SK-N-SH (cell line): ENCODE measurements around the gene CSRNP3.

Experiments used
- GABPA ChIP-seq: IDR thresholded peaks from 2 replicates; pipeline ENCODE4 v1.4.0; 2012; ENCODE audit warnings: low read depth, mild to moderate bottlenecking
- NRF1 ChIP-seq: IDR thresholded peaks from 2 replicates; pipeline ENCODE4 v1.6.1; 2012; ENCODE audit warnings: low read depth, mild to moderate bottlenecking, low read length
- POLR2AphosphoS5 ChIP-seq: IDR thresholded peaks from 2 replicates; pipeline ENCODE4 v1.6.1; 2012; ENCODE audit warnings: low read depth, low read length
- RXRA ChIP-seq: IDR thresholded peaks from 2 replicates; pipeline ENCODE4 v1.4.0; 2012; ENCODE audit warnings: low read depth, mild to moderate bottlenecking, borderline replicate concordance
- TCF12 ChIP-seq: IDR thresholded peaks from 2 replicates; pipeline ENCODE4 v1.4.0; 2012
- YY1 ChIP-seq: IDR thresholded peaks from 2 replicates; pipeline ENCODE4 v1.4.0; 2012; ENCODE audit warnings: low read depth, mild to moderate bottlenecking
- TF ChIP-seq, protein P1 (sequence below): fragments of 200-600 bp; sonication (generic); IDR thresholded peaks from 2 replicates; pipeline ENCODE4 v1.6.1; 2017; ENCODE audit warnings: antibody characterized with exemption, mild to moderate bottlenecking, moderate library complexity
- TF ChIP-seq, protein P2 (sequence below): fragments of 150-350 bp; IDR thresholded peaks from 2 replicates; pipeline ENCODE4 v1.6.1; 2017; ENCODE audit warnings: antibody characterized with exemption, low read length, low read depth, borderline replicate concordance
- TF ChIP-seq, protein P3 (sequence below): IDR thresholded peaks from 2 replicates; pipeline ENCODE4 v1.6.1; 2012; ENCODE audit warnings: mild to moderate bottlenecking, low read depth, low read length, moderate library complexity

DNA sequence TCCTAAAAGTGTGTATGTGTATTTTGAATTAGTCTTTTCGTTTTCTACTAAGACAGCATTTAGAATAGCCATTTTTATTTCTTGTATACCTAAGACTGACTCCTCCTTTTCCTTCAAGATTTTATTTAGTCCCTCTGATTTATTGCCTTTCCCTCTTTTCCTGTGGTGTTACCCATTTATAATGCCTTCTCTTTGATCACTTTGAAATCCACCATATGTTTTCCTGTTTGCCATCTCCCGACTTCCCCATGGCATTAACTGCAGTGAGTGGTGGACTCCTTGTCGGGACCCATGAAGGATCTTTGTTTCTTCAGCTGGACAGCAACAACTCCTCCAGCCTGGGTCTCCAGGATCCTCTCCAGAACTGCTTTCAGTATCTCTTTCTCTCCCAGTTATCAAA is 160.7 kb downstream of the CSRNP3 start:
- TF ChIP-seq, protein P1, sequence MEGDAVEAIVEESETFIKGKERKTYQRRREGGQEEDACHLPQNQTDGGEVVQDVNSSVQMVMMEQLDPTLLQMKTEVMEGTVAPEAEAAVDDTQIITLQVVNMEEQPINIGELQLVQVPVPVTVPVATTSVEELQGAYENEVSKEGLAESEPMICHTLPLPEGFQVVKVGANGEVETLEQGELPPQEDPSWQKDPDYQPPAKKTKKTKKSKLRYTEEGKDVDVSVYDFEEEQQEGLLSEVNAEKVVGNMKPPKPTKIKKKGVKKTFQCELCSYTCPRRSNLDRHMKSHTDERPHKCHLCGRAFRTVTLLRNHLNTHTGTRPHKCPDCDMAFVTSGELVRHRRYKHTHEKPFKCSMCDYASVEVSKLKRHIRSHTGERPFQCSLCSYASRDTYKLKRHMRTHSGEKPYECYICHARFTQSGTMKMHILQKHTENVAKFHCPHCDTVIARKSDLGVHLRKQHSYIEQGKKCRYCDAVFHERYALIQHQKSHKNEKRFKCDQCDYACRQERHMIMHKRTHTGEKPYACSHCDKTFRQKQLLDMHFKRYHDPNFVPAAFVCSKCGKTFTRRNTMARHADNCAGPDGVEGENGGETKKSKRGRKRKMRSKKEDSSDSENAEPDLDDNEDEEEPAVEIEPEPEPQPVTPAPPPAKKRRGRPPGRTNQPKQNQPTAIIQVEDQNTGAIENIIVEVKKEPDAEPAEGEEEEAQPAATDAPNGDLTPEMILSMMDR, result no peak
- TF ChIP-seq YY1, result no peak
- no peak for TF ChIP-seq POLR2AphosphoS5
- no peak for TF ChIP-seq TCF12
- TF ChIP-seq, protein P2, sequence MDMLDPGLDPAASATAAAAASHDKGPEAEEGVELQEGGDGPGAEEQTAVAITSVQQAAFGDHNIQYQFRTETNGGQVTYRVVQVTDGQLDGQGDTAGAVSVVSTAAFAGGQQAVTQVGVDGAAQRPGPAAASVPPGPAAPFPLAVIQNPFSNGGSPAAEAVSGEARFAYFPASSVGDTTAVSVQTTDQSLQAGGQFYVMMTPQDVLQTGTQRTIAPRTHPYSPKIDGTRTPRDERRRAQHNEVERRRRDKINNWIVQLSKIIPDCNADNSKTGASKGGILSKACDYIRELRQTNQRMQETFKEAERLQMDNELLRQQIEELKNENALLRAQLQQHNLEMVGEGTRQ, result no peak
- TF ChIP-seq, protein P3, sequence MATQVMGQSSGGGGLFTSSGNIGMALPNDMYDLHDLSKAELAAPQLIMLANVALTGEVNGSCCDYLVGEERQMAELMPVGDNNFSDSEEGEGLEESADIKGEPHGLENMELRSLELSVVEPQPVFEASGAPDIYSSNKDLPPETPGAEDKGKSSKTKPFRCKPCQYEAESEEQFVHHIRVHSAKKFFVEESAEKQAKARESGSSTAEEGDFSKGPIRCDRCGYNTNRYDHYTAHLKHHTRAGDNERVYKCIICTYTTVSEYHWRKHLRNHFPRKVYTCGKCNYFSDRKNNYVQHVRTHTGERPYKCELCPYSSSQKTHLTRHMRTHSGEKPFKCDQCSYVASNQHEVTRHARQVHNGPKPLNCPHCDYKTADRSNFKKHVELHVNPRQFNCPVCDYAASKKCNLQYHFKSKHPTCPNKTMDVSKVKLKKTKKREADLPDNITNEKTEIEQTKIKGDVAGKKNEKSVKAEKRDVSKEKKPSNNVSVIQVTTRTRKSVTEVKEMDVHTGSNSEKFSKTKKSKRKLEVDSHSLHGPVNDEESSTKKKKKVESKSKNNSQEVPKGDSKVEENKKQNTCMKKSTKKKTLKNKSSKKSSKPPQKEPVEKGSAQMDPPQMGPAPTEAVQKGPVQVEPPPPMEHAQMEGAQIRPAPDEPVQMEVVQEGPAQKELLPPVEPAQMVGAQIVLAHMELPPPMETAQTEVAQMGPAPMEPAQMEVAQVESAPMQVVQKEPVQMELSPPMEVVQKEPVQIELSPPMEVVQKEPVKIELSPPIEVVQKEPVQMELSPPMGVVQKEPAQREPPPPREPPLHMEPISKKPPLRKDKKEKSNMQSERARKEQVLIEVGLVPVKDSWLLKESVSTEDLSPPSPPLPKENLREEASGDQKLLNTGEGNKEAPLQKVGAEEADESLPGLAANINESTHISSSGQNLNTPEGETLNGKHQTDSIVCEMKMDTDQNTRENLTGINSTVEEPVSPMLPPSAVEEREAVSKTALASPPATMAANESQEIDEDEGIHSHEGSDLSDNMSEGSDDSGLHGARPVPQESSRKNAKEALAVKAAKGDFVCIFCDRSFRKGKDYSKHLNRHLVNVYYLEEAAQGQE, result no peak
- no peak for TF ChIP-seq RXRA
- no peak for TF ChIP-seq GABPA
- TF ChIP-seq NRF1, result no peak
